ENCODE results near the gene PDK2. TPM values are rescaled to one million over a fixed set of nuclear protein-coding genes. Genes with fewer than 3 reads are reported as not detected.
"Not testable (repeated sequence)": the region's sequence is repeated elsewhere in the genome, so short reads cannot be mapped to it uniquely, and the experiment has no call there.

The PDK2 gene
- total RNA-seq, 1 donor from 2014 or later: 131 TPM

DNA sequence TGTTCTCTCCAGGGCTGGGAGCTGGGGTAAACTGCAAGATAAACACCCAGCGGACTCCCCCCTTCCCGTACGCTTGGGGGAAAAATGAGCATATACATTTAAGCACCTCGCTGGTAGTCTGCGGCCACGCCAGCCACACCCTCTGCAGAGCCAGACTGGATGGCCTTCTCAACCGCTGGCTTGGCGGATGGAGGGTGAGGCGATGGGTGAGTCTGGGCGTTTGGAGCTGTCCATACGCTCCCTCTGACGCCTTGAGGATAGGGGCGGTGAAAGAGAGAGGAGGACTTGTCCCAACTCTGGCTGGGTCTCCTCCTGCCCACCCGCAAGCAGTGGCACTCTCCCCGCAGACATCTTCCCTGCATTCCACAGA, 38.2 kb upstream of the PDK2 start:
- intact Hi-C loops (cut with DNase I): loop anchor here (2.0 kb wide), 1 partner anchor 30 kb away; no protein-coding TSS in a partner anchor

GRCh38 chr17:50057521-50057991, 37.6 kb upstream of the PDK2 start:
- intact Hi-C loops (cut with DNase I): loop anchor here (2.0 kb wide), 1 partner anchor 31 kb away; no protein-coding TSS in a partner anchor
- no peak for DNase-seq (ENCODE audit: low spot score)

More for the DNA sequence above, 38.2 kb upstream of the PDK2 start:
- no peak for DNase-seq (ENCODE audit: low spot score)

DNA sequence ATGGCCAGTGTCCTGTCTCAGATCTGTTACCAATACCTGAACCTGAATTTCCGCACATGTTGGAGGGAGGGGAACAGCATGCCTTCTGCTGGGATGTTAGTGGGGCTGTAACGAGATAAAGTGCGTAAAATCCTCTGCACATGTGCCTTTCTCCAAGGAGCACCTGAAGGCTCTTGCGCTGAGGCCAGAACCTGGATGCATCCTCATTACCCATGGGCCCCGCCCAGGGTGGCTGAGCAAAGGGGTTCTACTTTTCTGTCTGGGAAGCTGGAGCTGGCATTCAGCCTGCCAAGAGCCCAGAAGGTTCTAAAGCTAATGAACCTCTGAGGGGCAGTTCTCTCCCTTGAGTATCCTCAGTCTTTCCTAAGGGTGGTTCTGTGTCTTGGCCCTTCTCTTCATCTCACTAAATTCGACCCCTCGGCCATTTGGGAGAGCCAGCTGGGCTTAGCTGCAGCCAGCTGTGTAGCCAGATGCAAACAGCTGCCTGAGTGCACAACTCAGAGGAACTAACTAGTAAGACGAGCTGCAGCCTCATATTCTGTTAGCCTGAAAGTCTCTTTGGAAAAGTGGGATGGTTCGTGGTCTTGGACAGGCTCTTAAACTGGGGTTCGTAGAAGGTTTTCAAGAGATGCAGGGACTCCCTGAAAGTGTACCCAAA, 36.7 kb upstream of the PDK2 start:
- DNase-seq (ENCODE audit: low spot score): no peak
- intact Hi-C loops (cut with DNase I): no loop called here

- peak; percentile 73 for DNase-seq (ENCODE audit: low spot score)
These were observed 35.9 kb upstream of the PDK2 start for GRCh38 chr17:50059256-50059655.

DNA sequence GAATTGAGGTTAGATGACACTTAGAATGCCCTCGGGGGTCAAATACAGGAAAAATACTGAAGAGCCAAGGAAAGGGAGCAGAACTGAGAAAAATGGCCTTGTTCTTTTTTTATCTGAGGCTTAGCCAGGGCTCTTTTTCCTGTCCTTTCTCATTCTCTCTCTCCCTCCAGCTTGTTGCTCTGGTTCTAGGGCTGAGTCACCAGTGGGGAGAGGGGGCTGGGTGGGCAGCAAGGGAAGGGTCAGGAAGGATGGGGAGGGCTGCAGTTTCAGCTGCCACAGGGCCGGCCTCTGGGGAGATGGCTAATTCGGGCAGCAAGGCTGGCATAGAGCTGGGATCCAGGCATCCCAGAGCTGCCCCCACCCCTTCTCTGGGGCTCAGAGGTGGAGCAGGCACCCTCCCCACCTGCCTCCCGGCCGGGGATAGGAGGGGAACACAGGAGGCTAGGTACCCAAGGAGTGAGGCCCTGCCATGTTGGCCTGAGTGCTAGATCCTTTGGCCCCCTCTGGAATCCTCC, 35.3 kb upstream of the PDK2 start:
- intact Hi-C loops (cut with DNase I): loop anchor here (5.0 kb wide), 1 partner anchor 37 kb away; the partner anchor contains the start of gene PDK2
- DNase-seq (ENCODE audit: low spot score): no peak

More at GRCh38 chr17:50059256-50059655, 35.9 kb upstream of the PDK2 start:
- intact Hi-C loops (cut with DNase I): no loop called here

- intact Hi-C loops (cut with DNase I): loop anchor here (5.0 kb wide), 1 partner anchor 36 kb away; the partner anchor contains the start of gene PDK2
- peak; percentile 92 for DNase-seq (ENCODE audit: low spot score)
These were observed 34.0 kb upstream of the PDK2 start for GRCh38 chr17:50060951-50061712.

GRCh38 chr17:50061713-50062045, 33.5 kb upstream of the PDK2 start:
- not testable (repeated sequence) for DNase-seq (ENCODE audit: low spot score)
- intact Hi-C loops (cut with DNase I): loop anchor here (5.0 kb wide), 1 partner anchor 36 kb away; the partner anchor contains the start of gene PDK2

DNA sequence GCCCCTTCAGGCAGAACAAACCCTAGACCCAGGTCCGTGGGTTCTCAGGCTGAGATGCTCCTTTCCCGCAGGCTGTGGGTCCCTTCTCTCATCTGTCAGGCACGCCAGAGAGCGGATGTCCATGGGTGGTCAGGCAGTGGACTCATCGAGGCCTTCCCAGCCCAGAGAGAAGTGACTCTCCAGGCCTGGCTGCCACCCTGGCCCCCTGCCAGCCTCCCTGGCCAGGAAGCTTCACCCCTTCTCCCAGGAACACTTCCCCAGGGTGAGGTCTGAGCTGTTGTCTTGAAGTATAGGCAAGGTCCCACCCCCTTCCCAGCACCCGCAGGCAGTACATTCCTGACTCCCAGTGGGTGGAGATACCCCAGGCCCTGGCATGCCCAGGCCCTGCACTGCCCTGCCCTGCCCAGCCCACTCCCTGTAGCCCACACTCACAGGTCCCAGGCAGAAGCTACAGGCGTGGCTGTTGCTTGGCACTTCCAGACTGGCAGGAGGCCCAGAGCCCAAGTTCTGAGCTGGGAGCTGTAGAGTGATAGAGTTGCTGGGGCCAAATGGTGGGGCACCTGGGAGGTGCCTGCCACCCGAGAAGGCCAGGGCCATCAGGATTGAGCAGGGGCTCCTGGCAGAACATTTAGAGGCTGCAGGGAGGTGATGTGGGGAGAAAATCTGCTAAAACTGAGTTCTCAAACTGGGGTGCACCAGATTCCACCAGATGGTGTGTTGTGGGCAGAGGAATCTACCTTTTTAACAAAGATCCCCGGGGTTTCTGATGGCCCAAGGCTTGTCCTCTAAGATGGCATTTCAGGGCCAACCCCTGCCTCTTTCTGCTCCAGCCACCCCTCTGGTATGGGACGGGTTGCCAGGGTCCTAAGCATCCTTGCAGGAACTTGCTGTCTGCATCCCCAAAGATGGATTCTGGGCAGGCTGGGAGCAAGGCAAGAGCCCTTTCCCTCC, 32.6 kb upstream of the PDK2 start:
- peak; percentile 92 for DNase-seq (ENCODE audit: low spot score)
- intact Hi-C loops (cut with DNase I): loop anchor here (5.0 kb wide), 1 partner anchor 35 kb away; the partner anchor contains the start of gene PDK2

DNA sequence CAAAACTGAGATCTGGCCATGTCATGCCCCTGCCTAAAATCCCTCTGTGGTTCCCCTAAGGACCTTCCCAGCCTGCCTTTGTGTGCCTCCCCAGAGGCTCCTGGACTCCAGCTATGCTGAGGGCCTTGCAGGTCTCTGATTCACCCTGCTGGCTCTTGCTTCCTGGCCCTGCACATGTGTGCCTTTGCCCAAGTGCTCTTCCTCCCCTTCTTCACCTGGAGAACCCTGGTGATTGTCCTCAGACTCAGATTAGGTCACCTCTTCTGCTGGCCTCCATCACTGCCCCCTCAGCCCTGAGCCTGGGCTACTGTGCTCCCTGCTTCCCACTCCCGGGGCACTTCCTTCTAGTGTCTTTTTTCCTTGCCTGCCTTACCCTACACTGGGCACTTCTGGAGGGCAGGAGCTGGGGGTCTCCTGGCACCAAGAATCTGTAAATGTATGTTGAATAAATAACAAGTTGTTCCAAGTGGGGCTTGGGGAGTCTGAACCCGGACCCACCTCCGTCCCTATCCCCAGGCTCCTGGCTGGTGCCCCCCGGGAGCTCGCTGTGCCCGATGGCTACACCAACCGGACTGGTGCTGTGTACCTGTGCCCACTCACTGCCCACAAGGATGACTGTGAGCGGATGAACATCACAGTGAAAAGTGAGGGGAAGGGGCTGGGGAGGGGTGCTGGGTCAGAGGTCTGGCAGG, 31.4 kb upstream of the PDK2 start:
- no peak for DNase-seq (ENCODE audit: low spot score)
- intact Hi-C loops (cut with DNase I): loop anchor here (5.0 kb wide), 1 partner anchor 34 kb away; the partner anchor contains the start of gene PDK2

DNA sequence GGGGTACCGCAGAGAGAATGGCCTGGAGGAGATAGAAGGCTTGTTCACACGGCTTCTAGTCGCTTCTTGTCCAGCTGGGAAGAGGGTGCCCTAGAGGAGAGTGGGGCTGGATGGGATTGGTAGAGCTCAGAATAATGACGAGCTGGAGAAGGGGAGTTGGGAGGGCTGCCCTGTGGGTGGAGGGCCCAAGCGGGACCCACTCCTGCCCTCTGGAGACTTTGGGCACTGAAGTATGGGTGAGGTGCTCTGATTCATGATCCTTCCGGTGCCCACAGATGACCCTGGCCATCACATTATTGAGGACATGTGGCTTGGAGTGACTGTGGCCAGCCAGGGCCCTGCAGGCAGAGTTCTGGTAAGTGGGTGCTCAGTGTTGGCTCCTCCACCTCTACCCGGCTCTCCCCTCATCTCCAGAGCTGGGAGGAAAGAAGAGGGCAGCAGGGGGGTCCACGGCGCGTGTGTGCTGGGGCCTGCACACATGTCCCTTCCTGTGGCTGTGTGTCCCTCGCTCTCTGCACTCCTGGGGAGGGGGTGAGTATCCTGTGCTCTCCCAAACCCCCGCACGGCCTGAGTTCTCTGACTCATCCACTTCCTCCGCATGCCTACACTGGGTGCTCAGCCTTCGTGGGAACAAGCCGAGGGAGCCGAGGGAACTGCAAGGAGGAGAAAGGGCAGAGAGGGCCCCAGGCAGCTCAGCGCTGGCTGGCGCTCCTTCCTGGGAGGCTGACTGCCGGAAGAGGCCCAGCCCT, 30.7 kb upstream of the PDK2 start:
- intact Hi-C loops (cut with DNase I): loop anchor here (5.0 kb wide), 1 partner anchor 33 kb away; the partner anchor contains the start of gene PDK2
- DNase-seq (ENCODE audit: low spot score): no peak

DNA sequence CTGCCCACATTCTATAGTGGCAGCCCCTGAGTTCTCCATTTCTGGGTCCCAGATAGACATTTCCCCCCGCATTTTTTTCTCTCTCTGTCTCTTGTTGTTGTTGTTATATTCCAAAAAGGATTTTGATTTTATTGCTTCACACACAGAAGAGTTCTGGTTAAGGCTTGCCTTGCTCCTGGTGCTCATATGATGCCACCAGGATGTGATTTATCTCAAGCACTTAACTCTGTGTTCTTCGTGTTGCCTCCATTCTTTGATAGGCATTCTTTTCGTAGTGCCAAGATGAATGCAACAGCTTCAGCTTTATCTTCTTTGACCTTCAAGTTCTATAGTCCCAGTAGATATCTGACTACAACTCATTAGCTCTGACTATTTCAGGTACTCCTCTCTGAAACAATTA, 30.1 kb upstream of the PDK2 start:
- intact Hi-C loops (cut with DNase I): no loop called here

DNA sequence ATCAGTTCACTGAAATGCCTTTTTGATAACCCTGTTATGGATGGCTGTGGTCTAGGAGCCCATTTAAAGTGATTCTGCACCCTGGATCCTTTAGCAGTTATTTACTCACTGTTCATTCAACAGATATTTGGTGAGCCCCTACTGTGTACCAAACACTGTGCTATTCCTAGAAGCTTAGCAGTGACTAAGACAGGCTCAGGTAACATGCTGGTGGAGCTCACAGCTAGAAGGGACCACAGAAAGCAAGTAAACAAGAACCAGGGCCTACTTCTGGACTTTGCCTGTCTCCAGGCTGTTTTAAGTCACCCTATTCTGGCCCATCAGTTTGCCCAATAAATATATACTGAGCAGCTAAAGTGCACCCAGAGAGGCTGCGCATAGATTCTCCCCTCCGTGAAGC, 28.2 kb upstream of the PDK2 start:
- DNase-seq (ENCODE audit: low spot score): no peak
- intact Hi-C loops (cut with DNase I): no loop called here

More for the DNA sequence above, 30.1 kb upstream of the PDK2 start:
- DNase-seq (ENCODE audit: low spot score): no peak

DNA sequence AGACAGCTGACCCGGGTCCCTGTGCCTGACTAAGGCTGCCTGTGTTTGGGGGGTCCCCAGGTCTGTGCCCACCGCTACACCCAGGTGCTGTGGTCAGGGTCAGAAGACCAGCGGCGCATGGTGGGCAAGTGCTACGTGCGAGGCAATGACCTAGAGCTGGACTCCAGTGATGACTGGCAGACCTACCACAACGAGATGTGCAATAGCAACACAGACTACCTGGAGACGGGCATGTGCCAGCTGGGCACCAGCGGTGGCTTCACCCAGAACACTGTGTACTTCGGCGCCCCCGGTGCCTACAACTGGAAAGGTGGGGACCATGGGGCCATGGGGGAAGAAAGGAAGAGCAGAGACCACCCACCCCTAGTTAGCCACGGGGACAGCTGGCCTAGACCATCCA, 27.2 kb upstream of the PDK2 start:
- intact Hi-C loops (cut with DNase I): no loop called here
- no peak for DNase-seq (ENCODE audit: low spot score)

- intact Hi-C loops (cut with DNase I): no loop called here
- no peak for DNase-seq (ENCODE audit: low spot score)
These were observed 24.1 kb upstream of the PDK2 start for GRCh38 chr17:50070908-50071680.

- no peak for DNase-seq (ENCODE audit: low spot score)
- intact Hi-C loops (cut with DNase I): no loop called here
These were observed 23.5 kb upstream of the PDK2 start for GRCh38 chr17:50071692-50072091.

GRCh38 chr17:50072130-50072529, 23.0 kb upstream of the PDK2 start:
- intact Hi-C loops (cut with DNase I): no loop called here
- DNase-seq (ENCODE audit: low spot score): no peak

DNA sequence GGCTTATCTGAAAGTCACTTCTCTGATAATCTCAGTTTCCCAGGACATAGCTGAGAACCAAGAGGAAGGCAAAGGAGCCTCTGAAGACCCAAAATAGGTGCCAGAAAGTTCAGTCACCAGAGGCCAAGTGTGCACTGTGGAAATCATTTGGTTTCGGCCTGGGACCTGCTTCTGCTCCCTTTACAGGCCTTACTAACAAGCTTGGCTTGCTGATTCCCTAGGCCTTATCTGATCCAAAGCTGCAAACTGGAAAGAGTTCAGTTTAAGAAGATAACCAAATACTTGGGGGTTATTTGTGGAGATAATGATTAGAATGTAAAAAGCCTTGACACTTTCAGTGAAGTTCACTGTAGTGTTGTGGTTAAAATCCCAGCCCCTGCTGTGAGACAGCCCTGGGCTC, 22.2 kb upstream of the PDK2 start:
- intact Hi-C loops (cut with DNase I): no loop called here
- no peak for DNase-seq (ENCODE audit: low spot score)

All from cardiac septum (tissue), 1 donor.